SK-N-SH (cell line): ENCODE measurements around the gene SDK1. TPM values are rescaled to one million over a fixed set of nuclear protein-coding genes. Genes with fewer than 3 reads are reported as not detected.

Experiments
- CTCF ChIA-PET: fragments of 300-600, 350-600 bp; formaldehyde crosslinking; extraction: SDS; loops from one replicate; lab custom pipeline; 2021; lab: Yijun Ruan, JAX
- POLR2A ChIA-PET: fragments of 350-600 bp; sonication (Branson Sonifier 250); formaldehyde crosslinking; extraction: SDS; loops from one replicate; lab custom pipeline; 2020; ENCODE audit warnings: antibody characterized with exemption, inconsistent platforms; lab: Yijun Ruan, JAX
- DNase-seq: peaks from one replicate; pipeline ENCODE4 v3.0.0; 2012
- H2AFZ ChIP-seq: fragments of 200-600 bp; sonication (generic); 2 replicates; pipeline ENCODE4 v1.8.1; 2016; ENCODE audit warnings: antibody characterized with exemption, mild to moderate bottlenecking, low read depth
- H3F3A ChIP-seq: fragments of 200-600 bp; sonication (generic); replicated peaks from 2 replicates; pipeline ENCODE3; 2016; ENCODE audit warnings: antibody characterized with exemption, mild to moderate bottlenecking; ENCODE audit not compliant: insufficient read depth
- H3K27ac ChIP-seq, 2 experiments: fragments of 200-500 bp in 1 of 2; fragments of 200-600 bp in 1 of 2; sonication (Bioruptor generic) in 1 of 2; sonication (generic), shearing (Covaris generic) in 1 of 2; 2 replicates each; pipeline versions ENCODE4 v1.5.1 to v1.6.1; 2014 to 2016; ENCODE audit warnings: low read depth in 2 of 2, inconsistent platforms in 1 of 2, low read length in 1 of 2, mild to moderate bottlenecking in 1 of 2, mixed read lengths in 1 of 2
- H3K27me3 ChIP-seq: fragments of 200-600 bp; sonication (generic), shearing (Covaris generic); 2 replicates; pipeline ENCODE4 v1.6.1; 2016; ENCODE audit warnings: mixed run types; ENCODE audit not compliant: insufficient read depth
- H3K36me3 ChIP-seq, 2 experiments: fragments of 200-500 bp in 1 of 2; fragments of 200-600 bp in 1 of 2; sonication (Bioruptor generic) in 1 of 2; sonication (generic) in 1 of 2; replicated peaks in 1 of 2; 2 replicates each; pipeline versions ENCODE3 to v1.5.1; 2014 to 2016; ENCODE audit warnings: low read length in 1 of 2, mild to moderate bottlenecking in 1 of 2; ENCODE audit not compliant: insufficient read depth in 2 of 2, control insufficient read depth in 1 of 2
- H3K4me1 ChIP-seq, 2 experiments: fragments of 200-500 bp in 1 of 2; fragments of 200-600 bp in 1 of 2; sonication (Bioruptor generic) in 1 of 2; sonication (generic), shearing (Covaris generic) in 1 of 2; 2 replicates each; pipeline versions ENCODE4 v1.5.1 to v1.6.1; 2014 to 2016; ENCODE audit warnings: low read depth in 1 of 2, low read length in 1 of 2, mixed run types in 1 of 2; ENCODE audit not compliant: insufficient read depth in 2 of 2, control insufficient read depth in 1 of 2
- H3K4me2 ChIP-seq: fragments of 200-600 bp; sonication (generic), shearing (Covaris generic); 2 replicates; pipeline ENCODE4 v1.6.1; 2017; ENCODE audit warnings: mixed run types
- H3K4me3 ChIP-seq, 2 experiments: fragments of 200-500 bp in 1 of 2; fragments of 200-600 bp in 1 of 2; sonication (Bioruptor generic) in 1 of 2; sonication (generic), shearing (Covaris generic) in 1 of 2; 2 replicates each; pipeline versions ENCODE4 v1.5.1 to v1.8.1; 2014 to 2016; ENCODE audit warnings: low read depth in 2 of 2, inconsistent platforms in 1 of 2, low read length in 1 of 2, mild to moderate bottlenecking in 1 of 2, mixed read lengths in 1 of 2, moderate library complexity in 1 of 2
- H3K79me2 ChIP-seq: fragments of 200-600 bp; sonication (generic); 2 replicates; pipeline ENCODE4 v1.8.1; 2017; ENCODE audit warnings: mild to moderate bottlenecking; ENCODE audit not compliant: insufficient read depth
- H3K9ac ChIP-seq: fragments of 200-600 bp; sonication (generic); 2 replicates; pipeline ENCODE4 v1.6.1; 2017; ENCODE audit warnings: mixed run types
- H3K9me2 ChIP-seq: fragments of 200-600 bp; sonication (generic); 2 replicates; pipeline ENCODE4 v1.6.1; 2017; ENCODE audit warnings: mixed run types
- H3K9me3 ChIP-seq: fragments of 200-600 bp; sonication (generic); 2 replicates; pipeline ENCODE4 v1.6.1; 2017; ENCODE audit warnings: mixed run types, mild to moderate bottlenecking, moderate library complexity
- H4K20me1 ChIP-seq: fragments of 200-600 bp; sonication (generic); 2 replicates; pipeline ENCODE4 v1.6.1; 2017; ENCODE audit warnings: mild to moderate bottlenecking, mixed run types; ENCODE audit not compliant: insufficient read depth
- CHD2 ChIP-seq: fragments of 150-350 bp; IDR thresholded peaks from 2 replicates; pipeline ENCODE4 v1.6.1; 2018; ENCODE audit warnings: low read length; ENCODE audit not compliant: partially characterized antibody
- EZH2phosphoT487 ChIP-seq: fragments of 200-600 bp; sonication (generic); IDR thresholded peaks from 2 replicates; pipeline ENCODE4 v1.6.1; 2017; ENCODE audit warnings: low read depth, mixed run types, mild to moderate bottlenecking, antibody characterized with exemption, moderate library complexity, borderline replicate concordance
- FOXM1 ChIP-seq: IDR thresholded peaks from 2 replicates; pipeline ENCODE4 v1.4.0; 2012; ENCODE audit warnings: low read depth, mild to moderate bottlenecking
- MEF2A ChIP-seq: IDR thresholded peaks from 2 replicates; pipeline ENCODE4 v1.4.0; 2012; ENCODE audit warnings: low read depth, borderline replicate concordance
- MXI1 ChIP-seq: IDR thresholded peaks from 2 replicates; pipeline ENCODE4 v1.6.1; 2012; ENCODE audit warnings: mild to moderate bottlenecking, low read depth, low read length, improper control_type of control experiment
- RFX5 ChIP-seq: IDR thresholded peaks from 2 replicates; pipeline ENCODE4 v1.6.1; 2012; ENCODE audit warnings: mild to moderate bottlenecking, improper control_type of control experiment, low read length
- SIN3A ChIP-seq: IDR thresholded peaks from 2 replicates; pipeline ENCODE4 v1.6.1; 2012; ENCODE audit warnings: low read depth, mild to moderate bottlenecking, low read length, moderate library complexity, borderline replicate concordance
- SMC3 ChIP-seq: IDR thresholded peaks from 2 replicates; pipeline ENCODE4 v1.6.1; 2012; ENCODE audit warnings: low read depth, low read length, improper control_type of control experiment
- TAF1 ChIP-seq: IDR thresholded peaks from 2 replicates; pipeline ENCODE4 v1.6.1; 2012; ENCODE audit warnings: low read depth, mild to moderate bottlenecking, low read length, moderate library complexity, borderline replicate concordance
- TEAD4 ChIP-seq: IDR thresholded peaks from 2 replicates; pipeline ENCODE4 v1.4.0; 2012; ENCODE audit warnings: mild to moderate bottlenecking, borderline replicate concordance; ENCODE audit not compliant: insufficient read depth
- WGBS: methylation state at CpG from one replicate; pipeline ENCODE4 v1.1.6; 2017; ENCODE audit warnings: low lambda C conversion rate; 5-methylcytosine and 5-hydroxymethylcytosine counted together
- polyA plus RNA-seq, 3 experiments: library from polyadenylated mRNA; depleted of rRNA; stranded (reverse); fragments of >200 nt; gene quantifications; 2 replicates each; pipeline ENCODE4 v1.2.3, GENCODE V29; 2012
- TF ChIP-seq, protein P1 (sequence below): IDR thresholded peaks from 2 replicates; pipeline ENCODE4 v1.4.0; 2012; ENCODE audit warnings: low read depth, borderline replicate concordance
- TF ChIP-seq, protein P2 (sequence below): fragments of 150-350 bp; IDR thresholded peaks from 2 replicates; pipeline ENCODE4 v1.6.1; 2016; ENCODE audit warnings: mild to moderate bottlenecking, low read depth, low read length
- TF ChIP-seq, protein P3 (sequence below): fragments of 200-600 bp; sonication (generic); IDR thresholded peaks from 2 replicates; pipeline ENCODE4 v1.6.1; 2017; ENCODE audit warnings: antibody characterized with exemption, mild to moderate bottlenecking, moderate library complexity
- TF ChIP-seq, protein P4 (sequence below): IDR thresholded peaks from 2 replicates; pipeline ENCODE4 v1.6.1; 2012; ENCODE audit warnings: mild to moderate bottlenecking, low read depth, low read length, moderate library complexity
- TF ChIP-seq, protein P5 (sequence below): IDR thresholded peaks from 2 replicates; pipeline ENCODE4 v1.4.0; 2012; ENCODE audit warnings: low read depth

The SDK1 gene
- polyA plus RNA-seq, 1 of the 3 experiments (the other 2 are of a cell fraction): 1.2 TPM

DNA sequence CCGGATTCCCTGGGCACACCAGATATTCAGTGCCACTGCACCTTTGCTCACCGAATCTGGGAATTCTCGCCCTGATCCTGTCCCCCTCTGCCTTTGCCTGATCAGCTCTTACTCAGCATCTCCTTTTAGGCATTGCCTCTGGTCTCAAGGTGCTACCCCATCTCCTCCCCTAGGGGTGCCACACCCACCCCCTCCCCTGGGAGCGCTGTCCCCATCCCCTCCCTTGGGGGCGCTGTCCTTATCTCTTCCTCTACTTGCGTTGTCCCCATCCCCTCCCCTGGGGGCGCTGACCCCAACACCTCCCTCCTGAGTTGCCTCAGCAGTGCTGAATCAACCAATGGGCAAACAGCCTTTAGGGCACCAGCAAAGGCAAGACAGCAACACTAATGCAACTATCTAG lies 694.1 kb downstream of the SDK1 start (continued):
- TF ChIP-seq, protein P1, sequence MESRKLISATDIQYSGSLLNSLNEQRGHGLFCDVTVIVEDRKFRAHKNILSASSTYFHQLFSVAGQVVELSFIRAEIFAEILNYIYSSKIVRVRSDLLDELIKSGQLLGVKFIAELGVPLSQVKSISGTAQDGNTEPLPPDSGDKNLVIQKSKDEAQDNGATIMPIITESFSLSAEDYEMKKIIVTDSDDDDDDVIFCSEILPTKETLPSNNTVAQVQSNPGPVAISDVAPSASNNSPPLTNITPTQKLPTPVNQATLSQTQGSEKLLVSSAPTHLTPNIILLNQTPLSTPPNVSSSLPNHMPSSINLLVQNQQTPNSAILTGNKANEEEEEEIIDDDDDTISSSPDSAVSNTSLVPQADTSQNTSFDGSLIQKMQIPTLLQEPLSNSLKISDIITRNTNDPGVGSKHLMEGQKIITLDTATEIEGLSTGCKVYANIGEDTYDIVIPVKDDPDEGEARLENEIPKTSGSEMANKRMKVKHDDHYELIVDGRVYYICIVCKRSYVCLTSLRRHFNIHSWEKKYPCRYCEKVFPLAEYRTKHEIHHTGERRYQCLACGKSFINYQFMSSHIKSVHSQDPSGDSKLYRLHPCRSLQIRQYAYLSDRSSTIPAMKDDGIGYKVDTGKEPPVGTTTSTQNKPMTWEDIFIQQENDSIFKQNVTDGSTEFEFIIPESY: no peak
- TF ChIP-seq RFX5 (no peak), EZH2phosphoT487 (no peak)

DNA sequence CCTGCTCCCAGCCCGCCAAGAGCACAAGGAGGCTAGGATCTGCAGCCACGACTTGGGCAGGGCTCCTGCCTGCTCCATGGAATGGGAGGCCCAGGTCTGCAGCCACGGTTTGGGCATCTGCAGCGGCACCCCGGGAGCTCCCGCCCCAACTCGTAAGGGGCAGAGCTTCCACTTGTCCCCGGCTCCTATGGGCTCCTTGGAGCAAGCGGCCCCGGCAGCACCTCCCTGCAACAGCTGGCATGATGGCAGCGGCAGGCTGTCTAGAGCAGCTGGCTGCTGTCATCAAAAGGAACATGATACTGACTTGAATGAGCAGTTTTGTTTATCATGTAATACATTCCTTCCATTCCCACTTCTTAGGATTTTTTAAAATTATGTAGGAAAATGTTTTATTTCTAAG lies 697.0 kb downstream of the SDK1 start:
- no peak overlapping the region for H3K4me2 ChIP-seq

More for the DNA sequence above, 697.0 kb downstream of the SDK1 start:
- H2AFZ ChIP-seq: no peak overlapping the region
- TF ChIP-seq, protein P1: no peak
- TF ChIP-seq EZH2phosphoT487: no peak
- TF ChIP-seq FOXM1: no peak
- TF ChIP-seq MEF2A: no peak
- TF ChIP-seq, protein P2, sequence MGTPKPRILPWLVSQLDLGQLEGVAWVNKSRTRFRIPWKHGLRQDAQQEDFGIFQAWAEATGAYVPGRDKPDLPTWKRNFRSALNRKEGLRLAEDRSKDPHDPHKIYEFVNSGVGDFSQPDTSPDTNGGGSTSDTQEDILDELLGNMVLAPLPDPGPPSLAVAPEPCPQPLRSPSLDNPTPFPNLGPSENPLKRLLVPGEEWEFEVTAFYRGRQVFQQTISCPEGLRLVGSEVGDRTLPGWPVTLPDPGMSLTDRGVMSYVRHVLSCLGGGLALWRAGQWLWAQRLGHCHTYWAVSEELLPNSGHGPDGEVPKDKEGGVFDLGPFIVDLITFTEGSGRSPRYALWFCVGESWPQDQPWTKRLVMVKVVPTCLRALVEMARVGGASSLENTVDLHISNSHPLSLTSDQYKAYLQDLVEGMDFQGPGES: no peak
- TF ChIP-seq SMC3: no peak
- TF ChIP-seq MXI1: no peak
- no peak for TF ChIP-seq TAF1
- TF ChIP-seq TEAD4: no peak
- TF ChIP-seq CHD2: no peak
- no peak for TF ChIP-seq SIN3A
- TF ChIP-seq, protein P3, sequence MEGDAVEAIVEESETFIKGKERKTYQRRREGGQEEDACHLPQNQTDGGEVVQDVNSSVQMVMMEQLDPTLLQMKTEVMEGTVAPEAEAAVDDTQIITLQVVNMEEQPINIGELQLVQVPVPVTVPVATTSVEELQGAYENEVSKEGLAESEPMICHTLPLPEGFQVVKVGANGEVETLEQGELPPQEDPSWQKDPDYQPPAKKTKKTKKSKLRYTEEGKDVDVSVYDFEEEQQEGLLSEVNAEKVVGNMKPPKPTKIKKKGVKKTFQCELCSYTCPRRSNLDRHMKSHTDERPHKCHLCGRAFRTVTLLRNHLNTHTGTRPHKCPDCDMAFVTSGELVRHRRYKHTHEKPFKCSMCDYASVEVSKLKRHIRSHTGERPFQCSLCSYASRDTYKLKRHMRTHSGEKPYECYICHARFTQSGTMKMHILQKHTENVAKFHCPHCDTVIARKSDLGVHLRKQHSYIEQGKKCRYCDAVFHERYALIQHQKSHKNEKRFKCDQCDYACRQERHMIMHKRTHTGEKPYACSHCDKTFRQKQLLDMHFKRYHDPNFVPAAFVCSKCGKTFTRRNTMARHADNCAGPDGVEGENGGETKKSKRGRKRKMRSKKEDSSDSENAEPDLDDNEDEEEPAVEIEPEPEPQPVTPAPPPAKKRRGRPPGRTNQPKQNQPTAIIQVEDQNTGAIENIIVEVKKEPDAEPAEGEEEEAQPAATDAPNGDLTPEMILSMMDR: no peak
- TF ChIP-seq, protein P4, sequence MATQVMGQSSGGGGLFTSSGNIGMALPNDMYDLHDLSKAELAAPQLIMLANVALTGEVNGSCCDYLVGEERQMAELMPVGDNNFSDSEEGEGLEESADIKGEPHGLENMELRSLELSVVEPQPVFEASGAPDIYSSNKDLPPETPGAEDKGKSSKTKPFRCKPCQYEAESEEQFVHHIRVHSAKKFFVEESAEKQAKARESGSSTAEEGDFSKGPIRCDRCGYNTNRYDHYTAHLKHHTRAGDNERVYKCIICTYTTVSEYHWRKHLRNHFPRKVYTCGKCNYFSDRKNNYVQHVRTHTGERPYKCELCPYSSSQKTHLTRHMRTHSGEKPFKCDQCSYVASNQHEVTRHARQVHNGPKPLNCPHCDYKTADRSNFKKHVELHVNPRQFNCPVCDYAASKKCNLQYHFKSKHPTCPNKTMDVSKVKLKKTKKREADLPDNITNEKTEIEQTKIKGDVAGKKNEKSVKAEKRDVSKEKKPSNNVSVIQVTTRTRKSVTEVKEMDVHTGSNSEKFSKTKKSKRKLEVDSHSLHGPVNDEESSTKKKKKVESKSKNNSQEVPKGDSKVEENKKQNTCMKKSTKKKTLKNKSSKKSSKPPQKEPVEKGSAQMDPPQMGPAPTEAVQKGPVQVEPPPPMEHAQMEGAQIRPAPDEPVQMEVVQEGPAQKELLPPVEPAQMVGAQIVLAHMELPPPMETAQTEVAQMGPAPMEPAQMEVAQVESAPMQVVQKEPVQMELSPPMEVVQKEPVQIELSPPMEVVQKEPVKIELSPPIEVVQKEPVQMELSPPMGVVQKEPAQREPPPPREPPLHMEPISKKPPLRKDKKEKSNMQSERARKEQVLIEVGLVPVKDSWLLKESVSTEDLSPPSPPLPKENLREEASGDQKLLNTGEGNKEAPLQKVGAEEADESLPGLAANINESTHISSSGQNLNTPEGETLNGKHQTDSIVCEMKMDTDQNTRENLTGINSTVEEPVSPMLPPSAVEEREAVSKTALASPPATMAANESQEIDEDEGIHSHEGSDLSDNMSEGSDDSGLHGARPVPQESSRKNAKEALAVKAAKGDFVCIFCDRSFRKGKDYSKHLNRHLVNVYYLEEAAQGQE: no peak
- TF ChIP-seq, protein P5, sequence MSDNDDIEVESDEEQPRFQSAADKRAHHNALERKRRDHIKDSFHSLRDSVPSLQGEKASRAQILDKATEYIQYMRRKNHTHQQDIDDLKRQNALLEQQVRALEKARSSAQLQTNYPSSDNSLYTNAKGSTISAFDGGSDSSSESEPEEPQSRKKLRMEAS: no peak
- TF ChIP-seq, all 33 proteins: peak for 0
- no peak overlapping the region for H3K9ac ChIP-seq
- H3K36me3 ChIP-seq: no peaks in the 10 kb centered on the region
- CTCF ChIA-PET: interaction anchor here (1.5 to 1.8 kb wide), 3 partner anchors 14 to 19 kb away, joined by 3 to 4 read pairs (median 4); no protein-coding TSS in a partner anchor
- POLR2A ChIA-PET: no interaction called here
- DNase-seq: no peak
- no peaks in the 10 kb centered on the region for H3K9me3 ChIP-seq
- no peaks in the 10 kb centered on the region for H3K4me1 ChIP-seq
- H3K9me2 ChIP-seq: no peaks in the 10 kb centered on the region
- no peaks in the 10 kb centered on the region for H3K27me3 ChIP-seq
- H3F3A ChIP-seq: no peaks in the 10 kb centered on the region
- no peak overlapping the region for H3K4me3 ChIP-seq
- WGBS: 54% methylated on average over 5 of the region's 11 CpGs
- H4K20me1 ChIP-seq: no peaks in the 10 kb centered on the region
- H3K79me2 ChIP-seq: no peaks in the 10 kb centered on the region
- no peak overlapping the region for H3K27ac ChIP-seq
